Measurements from ENCODE around the gene NSFL1C.

NSFL1C gene

DNA sequence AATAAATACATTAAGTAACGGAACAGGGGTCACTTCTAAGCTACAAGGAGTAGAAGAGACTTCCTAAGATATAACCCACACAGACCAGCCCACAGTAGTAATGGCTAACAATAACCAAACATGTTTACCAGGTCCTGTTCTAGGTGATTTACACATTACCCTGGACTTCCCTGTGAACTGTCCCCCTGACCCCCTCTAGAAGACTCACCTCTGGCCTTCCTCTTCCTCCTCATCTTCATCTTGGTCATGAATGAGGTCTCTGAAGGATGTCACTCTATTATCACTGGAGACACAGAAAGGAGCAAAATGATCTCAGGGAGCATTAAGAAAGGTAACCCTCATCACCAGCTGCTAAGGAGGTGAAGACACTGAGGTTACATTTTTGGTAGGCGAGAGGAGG is 8.7 kb downstream of the NSFL1C start:
- no peak for DNase-seq

GRCh38 chr20:1456300-1456699 is 10.3 kb downstream of the NSFL1C start:
- no peak for DNase-seq

DNA sequence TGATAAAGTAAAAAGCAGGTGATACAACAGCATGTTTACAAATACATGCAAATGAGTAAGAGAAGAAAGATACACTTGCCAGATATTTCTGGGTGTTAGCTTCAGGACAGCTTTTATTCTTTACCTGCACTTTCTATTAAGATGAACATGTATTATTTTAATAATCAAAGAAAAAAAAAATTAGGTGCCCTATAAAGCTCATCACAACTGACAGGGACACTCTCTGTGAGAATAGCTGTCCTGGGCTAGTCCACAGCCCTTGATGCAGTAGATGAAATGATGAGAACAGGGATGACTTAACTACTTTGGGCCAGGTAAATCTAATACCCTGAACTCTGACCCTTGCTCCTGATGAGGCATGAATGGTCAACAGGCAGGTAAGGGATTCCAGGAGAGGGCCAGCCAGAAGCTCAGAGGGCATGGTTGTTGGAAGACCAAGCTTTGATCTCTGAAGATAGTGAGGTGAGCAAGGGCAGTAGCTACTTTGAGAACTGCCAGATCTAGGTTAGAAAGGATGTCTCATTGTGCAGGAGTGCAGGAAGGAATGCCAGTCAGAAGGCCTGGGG is 15.6 kb downstream of the NSFL1C start:
- DNase-seq: no peak

- DNase-seq: no peak
Observed at GRCh38 chr20:1449370-1449769, 17.3 kb downstream of the NSFL1C start.

- DNase-seq: no peak
Observed at GRCh38 chr20:1448081-1448620, 18.5 kb downstream of the NSFL1C start.

DNA sequence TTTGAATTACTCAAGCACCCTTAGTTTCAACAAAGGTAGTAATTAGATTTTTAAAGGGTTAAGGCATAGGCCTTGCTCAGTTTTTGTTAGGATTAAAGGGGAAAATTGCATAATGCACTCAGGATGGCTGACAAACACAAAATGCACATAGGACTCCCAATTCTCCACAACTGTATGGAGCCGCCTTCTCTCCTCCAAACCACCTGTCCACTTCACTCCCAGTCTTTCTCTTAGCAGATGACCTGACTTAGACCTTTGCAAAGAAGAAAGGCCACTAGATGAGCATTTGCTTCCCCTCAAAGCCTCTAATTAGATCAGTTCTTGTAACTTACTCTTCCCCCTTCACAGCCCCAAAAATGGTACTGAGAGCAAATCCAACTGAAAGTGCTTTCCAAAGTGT is 20.1 kb downstream of the NSFL1C start:
- no peak for DNase-seq

- DNase-seq: no peak
Observed at GRCh38 chr20:1443085-1443484, 23.6 kb downstream of the NSFL1C start.

- no peak for DNase-seq
Observed at GRCh38 chr20:1442304-1442703, 24.3 kb downstream of the NSFL1C start.

DNA sequence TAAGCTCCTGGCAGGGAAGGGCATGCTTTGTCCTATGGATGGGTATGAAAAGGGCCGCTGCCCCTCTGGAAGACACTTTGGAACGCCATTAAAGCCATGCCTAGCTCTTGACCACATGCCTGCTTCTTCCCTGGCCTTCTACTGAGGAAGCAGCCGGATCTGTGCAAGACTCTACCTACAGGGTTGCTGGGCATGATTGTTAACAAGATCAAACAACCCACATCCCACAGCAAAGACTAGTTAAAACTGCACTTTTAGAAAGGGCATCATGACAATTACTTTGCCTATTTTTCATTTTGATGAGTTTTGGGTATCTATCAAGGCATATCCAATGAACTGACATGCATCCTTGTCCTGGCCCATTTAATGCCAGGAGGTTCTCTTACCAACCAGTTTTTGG is 25.5 kb downstream of the NSFL1C start:
- DNase-seq: no peak

DNA sequence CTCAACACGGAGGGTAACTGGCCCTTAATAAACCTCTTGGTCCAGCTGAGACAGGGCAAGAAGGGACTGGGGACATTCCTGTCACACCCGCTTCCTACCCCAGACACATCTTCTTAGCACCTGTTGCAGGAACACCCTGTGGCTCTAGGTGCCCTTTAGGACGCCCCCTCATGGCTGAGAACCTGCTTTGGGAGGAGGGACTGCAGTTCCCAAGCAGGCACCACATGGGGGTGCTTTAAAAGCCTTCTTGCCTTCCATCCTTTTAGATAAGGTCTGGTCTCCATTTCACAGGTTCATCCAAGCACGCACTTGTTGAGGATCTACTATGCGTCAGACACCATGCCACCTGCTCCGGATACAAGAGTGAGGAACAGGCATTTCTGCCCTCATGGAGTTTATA is 26.6 kb downstream of the NSFL1C start:
- DNase-seq: no peak

DNA sequence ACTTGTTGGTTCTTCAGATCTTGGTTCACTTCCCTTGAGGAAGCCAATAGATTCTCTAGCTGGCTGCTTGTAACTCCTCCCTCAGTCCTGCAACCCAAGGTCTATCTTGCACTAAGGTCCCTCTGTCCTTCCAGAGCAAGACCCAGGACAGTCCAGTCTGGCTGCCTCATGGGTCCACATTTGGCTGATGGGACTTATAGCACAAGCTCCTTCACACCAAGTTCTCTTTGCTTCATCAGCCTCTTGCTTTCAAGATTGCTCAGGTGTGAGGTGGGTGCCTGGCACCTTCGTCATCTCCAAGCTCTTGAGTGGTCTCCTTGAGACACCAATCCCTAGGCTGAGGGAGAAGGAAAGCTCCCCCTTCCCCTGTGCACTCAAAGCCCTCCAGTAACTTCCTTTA is 28.3 kb downstream of the NSFL1C start:
- no peak for DNase-seq

DNA sequence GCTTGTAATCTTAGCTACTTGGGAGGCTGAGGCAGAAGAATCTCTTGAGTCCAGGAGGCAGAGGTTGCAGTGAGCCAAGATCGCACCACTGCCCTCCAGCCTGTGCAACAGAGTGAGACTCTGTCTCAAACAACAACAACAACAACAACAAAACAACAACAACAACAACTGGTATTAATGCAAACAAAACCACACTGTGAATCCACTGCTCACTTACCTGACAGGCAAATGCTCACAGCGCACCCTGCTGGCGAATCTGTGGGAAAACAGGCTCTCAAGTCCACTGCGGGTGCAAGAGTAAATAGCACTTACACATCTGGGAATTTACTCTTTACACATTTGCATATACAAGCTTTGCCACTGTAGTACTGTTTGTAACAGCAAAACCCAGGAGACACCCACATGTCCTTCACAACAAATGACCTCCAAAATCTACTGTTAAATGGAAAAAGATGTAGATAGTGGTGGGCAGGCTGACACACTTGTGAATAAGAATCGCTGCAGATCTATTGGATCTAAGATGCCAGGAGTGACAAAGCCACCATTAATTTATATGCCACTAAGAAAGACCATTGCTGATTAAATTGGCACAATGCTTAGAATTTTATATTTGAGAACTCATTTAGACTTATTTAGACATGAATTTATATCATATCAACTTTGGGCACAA is 29.3 kb downstream of the NSFL1C start:
- DNase-seq: peak; percentile 92 to 93

GRCh38 chr20:1436263-1436662 is 30.4 kb downstream of the NSFL1C start:
- DNase-seq: no peak

DNA sequence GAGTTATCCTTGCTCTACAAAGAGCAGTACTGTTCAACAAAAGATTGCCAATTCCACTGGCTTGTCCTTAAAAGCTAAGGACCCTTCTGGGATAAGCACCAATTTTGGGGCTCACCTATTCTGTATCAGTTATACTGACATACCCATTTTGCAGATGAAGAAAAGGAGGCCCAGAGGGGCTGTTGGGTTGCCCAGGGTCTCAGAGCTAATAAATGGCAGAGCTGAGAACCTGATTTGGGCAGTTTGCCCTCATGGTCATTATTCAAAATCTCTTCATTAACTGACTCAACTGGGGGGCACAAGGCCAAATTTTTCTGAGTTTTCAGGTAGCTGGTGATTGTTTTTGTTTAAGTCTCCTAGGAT is 31.3 kb downstream of the NSFL1C start:
- no peak for DNase-seq

DNA sequence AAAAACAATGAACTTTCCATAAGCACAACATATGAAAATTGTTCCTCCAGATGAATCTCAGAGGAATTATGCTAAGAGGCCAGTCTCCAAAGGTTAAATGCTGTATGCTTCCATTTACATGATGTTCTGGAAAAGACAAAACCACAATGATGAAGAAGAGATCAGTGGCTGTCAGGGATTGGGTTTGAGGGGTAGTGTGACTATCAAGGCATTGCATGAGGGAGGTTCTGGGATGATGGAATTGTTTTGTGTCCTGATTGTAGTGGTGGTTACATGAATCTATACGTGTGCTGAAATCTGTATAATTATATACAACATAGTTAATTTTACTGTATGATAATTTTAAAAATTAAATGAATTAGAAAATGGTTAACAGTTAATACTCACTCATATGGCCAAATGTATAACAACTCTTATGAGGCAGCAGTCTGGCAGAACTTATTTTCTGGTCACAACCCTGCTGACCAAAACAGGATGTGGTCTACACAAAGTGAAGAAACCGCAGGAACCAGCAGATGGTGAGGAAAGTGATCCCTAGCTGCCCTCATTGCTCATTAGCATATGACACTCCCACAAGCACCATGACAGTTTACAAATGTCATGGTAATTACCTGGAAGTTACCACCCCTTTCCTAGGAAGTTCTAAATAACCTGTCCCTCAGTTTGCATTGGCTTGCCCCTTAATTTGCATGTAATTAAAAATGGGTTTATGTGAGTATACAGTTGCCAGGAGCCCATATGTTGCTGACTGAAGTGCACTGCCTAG is 31.9 kb downstream of the NSFL1C start:
- peak; percentile 87 to 91 for DNase-seq

DNA sequence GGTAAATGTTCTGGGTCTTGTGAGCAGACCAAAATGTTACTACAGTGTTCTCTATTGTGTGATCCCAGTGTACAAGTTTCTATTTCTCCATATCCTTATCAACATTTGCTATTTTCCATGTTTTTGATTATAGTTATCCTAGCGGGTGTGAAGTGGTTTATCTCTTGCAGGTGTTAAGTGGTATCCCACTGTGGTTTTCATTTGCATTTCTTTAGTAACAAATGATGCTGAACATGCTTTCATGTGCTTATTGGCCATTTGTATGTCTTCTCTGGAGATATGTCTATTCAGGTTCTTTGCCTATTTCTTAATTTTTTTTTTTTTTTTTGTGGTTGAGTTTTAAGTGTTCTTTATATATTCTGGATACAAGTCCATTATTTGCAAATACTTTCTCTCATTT is 35.5 kb downstream of the NSFL1C start:
- no peak for DNase-seq

GRCh38 chr20:1430004-1430451 is 36.6 kb downstream of the NSFL1C start:
- peak; percentile 57 to 96 for DNase-seq

- no peak for DNase-seq
Observed at GRCh38 chr20:1429143-1429728, 37.4 kb downstream of the NSFL1C start.

GRCh38 chr20:1427457-1428054 is 39.1 kb downstream of the NSFL1C start:
- DNase-seq: no peak

- DNase-seq: no peak
Observed at GRCh38 chr20:1426231-1426849, 40.3 kb downstream of the NSFL1C start.

GRCh38 chr20:1424336-1424735 is 42.3 kb downstream of the NSFL1C start:
- no peak for DNase-seq

- DNase-seq: peak; percentile 64 to 73
Observed at GRCh38 chr20:1423625-1424106, 43.0 kb downstream of the NSFL1C start.

GRCh38 chr20:1423206-1423605 is 43.4 kb downstream of the NSFL1C start:
- no peak for DNase-seq

Measured in inflammatory macrophage treated with lipopolysaccharide for 1 hour (primary cell).